Calu3 (cell line): ENCODE measurements around the gene TGFBR1. TPM values are rescaled to one million over a fixed set of nuclear protein-coding genes. Genes with fewer than 3 reads are reported as not detected.

ENCODE experiments used
- BruUV-seq: library from RNA; stranded (reverse); fragments of 400-500 nt; replicated peaks from 2 replicates; lab custom pipeline; 2021; lab: Mats Ljungman, UMichigan
- CTCF ChIA-PET: fragments of 300-600 bp; sonication (Branson Sonifier 250); formaldehyde crosslinking; loops from one replicate; lab custom pipeline; 2022; ENCODE audit warnings: antibody characterized with exemption; lab: Charles Lee
- DNase-seq: peaks from one replicate; pipeline ENCODE4 v3.0.0; 2022
- H3K27ac Mint-ChIP-seq: one replicate; pipeline ENCODE4 v1.8.0; 2022; ENCODE audit warnings: mixed read lengths; ENCODE audit not compliant: unreplicated experiment
- H3K27me3 Mint-ChIP-seq: one replicate; pipeline ENCODE4 v1.8.0; 2022; ENCODE audit warnings: mixed read lengths; ENCODE audit not compliant: unreplicated experiment
- H3K36me3 Mint-ChIP-seq: one replicate; pipeline ENCODE4 v1.8.0; 2022; ENCODE audit warnings: mild to moderate bottlenecking, moderate library complexity, mixed read lengths; ENCODE audit not compliant: insufficient read depth, unreplicated experiment
- H3K4me1 Mint-ChIP-seq: one replicate; pipeline ENCODE4 v1.8.0; 2022; ENCODE audit warnings: mild to moderate bottlenecking, low read depth, mixed read lengths; ENCODE audit not compliant: unreplicated experiment
- H3K4me3 Mint-ChIP-seq: one replicate; pipeline ENCODE4 v1.8.0; 2022; ENCODE audit warnings: mild to moderate bottlenecking, low read depth, moderate library complexity, mixed read lengths; ENCODE audit not compliant: unreplicated experiment
- H3K9me3 Mint-ChIP-seq: one replicate; pipeline ENCODE4 v1.8.0; 2022; ENCODE audit warnings: low read depth, mixed read lengths; ENCODE audit not compliant: unreplicated experiment
- intact Hi-C: fragments of 100-400 bp; cut with micrococcal nuclease; formaldehyde crosslinking; loops from one replicate; pipeline ENCODE4 v1.10.0; 2022; ENCODE audit not compliant: unreplicated experiment
- total RNA-seq: library from RNA; stranded (reverse); gene quantifications from 2 replicates; pipeline ENCODE4 v1.2.3, GENCODE V29; 2022
- TF ChIP-seq, protein P1 (sequence below): fragments of 200-600 bp; IDR thresholded peaks from one replicate; pipeline ENCODE4 v1.8.0; 2022; ENCODE audit warnings: antibody characterized with exemption; ENCODE audit not compliant: unreplicated experiment

TGFBR1 gene
- total RNA-seq, 1 experiment from 2014 or later: 22.6 TPM

DNA sequence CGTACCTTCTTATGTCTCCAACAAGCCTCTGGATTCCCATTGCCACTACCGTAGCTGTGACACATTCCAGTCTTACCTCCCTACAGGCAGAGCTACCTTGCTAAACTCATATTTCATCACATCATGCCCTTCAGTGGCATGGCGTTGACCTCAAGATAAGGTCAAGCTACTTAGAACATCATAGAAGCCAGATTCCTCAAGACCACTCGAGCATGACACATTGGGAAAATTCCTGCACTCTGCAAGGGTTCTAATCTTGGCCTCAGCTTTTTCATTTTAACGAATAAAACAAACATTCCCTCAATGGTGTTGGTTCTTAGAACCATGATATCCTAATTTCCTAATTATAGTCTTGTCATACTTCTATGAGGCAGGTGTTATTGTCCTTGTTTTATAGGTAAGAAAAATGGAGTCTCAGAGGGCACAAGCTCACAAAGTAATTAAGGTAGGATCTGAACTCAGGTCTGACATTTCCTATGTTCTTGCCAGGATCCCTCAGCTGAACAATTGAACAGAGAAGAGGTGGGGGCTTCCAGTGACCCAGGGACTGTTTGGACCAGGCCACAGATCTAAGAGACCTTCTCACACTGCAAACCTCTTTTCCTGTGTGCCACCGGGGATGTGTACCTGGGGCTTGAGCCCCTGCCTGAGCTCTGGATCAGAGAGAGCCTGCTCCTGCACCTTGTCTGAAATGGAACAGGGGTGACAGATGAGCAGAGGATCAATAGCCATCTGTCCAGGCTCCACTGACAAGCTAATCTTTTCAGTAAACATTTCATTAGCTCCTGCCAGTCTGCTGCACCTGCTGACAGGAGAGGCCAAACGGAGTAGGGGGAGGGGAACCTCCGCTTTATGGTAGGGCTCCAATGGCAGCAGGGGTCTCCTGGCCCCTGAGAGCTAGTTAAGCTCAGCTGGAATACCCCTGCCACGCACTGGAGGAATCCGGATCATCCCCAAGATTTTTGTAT lies 67.5 kb downstream of the TGFBR1 start:
- no peak for DNase-seq
- BruUV-seq: no TSS peak
- Mint-ChIP-seq H3K9me3 (no peaks in the 10 kb centered on the region), H3K4me3 (no peak overlapping the region), H3K27me3 (peaks cover 14% of the 10 kb centered on the region), H3K4me1 (peaks cover 16% of the 10 kb centered on the region), H3K27ac (peak overlapping the region; percentile 60), H3K36me3 (no peaks in the 10 kb centered on the region)
- intact Hi-C loops: no loop called here
- TF ChIP-seq, protein P1, sequence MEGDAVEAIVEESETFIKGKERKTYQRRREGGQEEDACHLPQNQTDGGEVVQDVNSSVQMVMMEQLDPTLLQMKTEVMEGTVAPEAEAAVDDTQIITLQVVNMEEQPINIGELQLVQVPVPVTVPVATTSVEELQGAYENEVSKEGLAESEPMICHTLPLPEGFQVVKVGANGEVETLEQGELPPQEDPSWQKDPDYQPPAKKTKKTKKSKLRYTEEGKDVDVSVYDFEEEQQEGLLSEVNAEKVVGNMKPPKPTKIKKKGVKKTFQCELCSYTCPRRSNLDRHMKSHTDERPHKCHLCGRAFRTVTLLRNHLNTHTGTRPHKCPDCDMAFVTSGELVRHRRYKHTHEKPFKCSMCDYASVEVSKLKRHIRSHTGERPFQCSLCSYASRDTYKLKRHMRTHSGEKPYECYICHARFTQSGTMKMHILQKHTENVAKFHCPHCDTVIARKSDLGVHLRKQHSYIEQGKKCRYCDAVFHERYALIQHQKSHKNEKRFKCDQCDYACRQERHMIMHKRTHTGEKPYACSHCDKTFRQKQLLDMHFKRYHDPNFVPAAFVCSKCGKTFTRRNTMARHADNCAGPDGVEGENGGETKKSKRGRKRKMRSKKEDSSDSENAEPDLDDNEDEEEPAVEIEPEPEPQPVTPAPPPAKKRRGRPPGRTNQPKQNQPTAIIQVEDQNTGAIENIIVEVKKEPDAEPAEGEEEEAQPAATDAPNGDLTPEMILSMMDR: no peak
- CTCF ChIA-PET: interaction anchor here (0.6 kb wide), 1 partner anchor 616 kb away, joined by 3 read pairs; no protein-coding TSS in a partner anchor

- Mint-ChIP-seq H3K4me1 (peaks cover 16% of the 10 kb centered on the region), H3K9me3 (no peaks in the 10 kb centered on the region), H3K27ac (peak overlapping the region; percentile 79), H3K36me3 (no peaks in the 10 kb centered on the region), H3K4me3 (no peak overlapping the region), H3K27me3 (no peaks in the 10 kb centered on the region)
- DNase-seq: peak; percentile 10
- TF ChIP-seq, protein P1: no peak
- intact Hi-C loops: no loop called here
- CTCF ChIA-PET: no interaction called here
- BruUV-seq: no TSS peak
Observed at GRCh38 chr9:99173570-99174504, 68.9 kb downstream of the TGFBR1 start.

- Mint-ChIP-seq H3K9me3 (no peaks in the 10 kb centered on the region), H3K4me1 (peaks cover 16% of the 10 kb centered on the region), H3K27ac (no peak overlapping the region), H3K27me3 (no peaks in the 10 kb centered on the region), H3K36me3 (no peaks in the 10 kb centered on the region), H3K4me3 (no peak overlapping the region)
- intact Hi-C loops: no loop called here
- CTCF ChIA-PET: no interaction called here
- TF ChIP-seq, protein P1: no peak
- DNase-seq: no peak
- no TSS peak for BruUV-seq
Observed at GRCh38 chr9:99176527-99177013, 71.7 kb downstream of the TGFBR1 start.
